HFF-Myc (cell line): Measurements from ENCODE around the gene TTC7B.

Experiments
- DNase-seq: peaks from one replicate; pipeline ENCODE4 v3.0.0-alpha.2; 2011; ENCODE audit warnings: low read depth; ENCODE audit errors: extremely low read depth
- H3K4me3 ChIP-seq: replicated peaks from 2 replicates; pipeline ENCODE4 v1.5.1; 2011; ENCODE audit warnings: low read depth, mild to moderate bottlenecking, control low read depth, low read length
- TF ChIP-seq, protein P1 (sequence below): IDR thresholded peaks from 2 replicates; pipeline ENCODE4 v1.5.1; 2012; ENCODE audit warnings: mild to moderate bottlenecking, low read depth, low read length, control low read depth; ENCODE audit errors: missing control alignments

The TTC7B gene

DNA sequence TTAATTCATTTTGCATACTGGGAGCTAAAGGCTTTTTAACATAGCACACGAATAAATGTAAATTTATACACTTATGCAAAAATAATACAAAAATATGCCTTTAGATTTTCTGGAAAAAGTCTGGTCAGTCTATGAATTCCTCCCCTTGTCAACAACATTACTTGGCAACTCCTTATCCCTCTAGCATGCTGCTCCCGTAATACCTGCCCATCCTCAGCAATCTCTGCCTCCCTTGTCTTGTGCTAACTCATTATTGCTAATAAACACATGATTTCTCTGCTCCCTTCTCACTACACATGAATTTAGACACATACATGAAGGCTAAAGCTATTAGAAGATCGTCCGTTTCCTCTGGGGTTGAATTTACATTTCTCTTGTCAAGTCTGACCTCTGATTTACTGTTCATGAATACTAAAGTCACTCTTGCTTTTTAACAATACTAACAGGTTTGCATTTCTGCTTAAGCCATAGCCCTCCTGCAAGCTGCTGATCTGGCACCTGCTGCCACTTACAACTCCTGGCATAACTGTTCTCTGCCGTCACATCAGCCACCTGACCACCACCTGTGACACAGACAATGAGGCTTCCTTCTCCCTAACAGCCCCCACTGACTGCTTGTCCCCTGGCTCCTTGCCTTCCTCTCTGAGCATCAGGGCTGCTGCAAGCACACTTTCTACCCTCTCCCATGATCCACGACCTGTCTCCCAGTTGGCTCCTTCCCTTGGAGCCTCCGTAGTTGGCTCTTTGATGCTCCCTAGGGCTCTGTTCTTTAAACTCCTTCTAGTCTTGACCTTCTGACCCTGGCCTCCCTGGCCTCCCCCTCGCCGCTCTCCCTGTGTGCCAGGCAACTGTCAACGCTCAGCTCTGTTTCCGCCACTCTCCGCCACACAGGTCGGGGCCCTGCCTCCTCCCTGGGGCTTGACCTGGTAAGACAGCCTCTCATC lies 241.8 kb downstream of the TTC7B start:
- H3K4me3 ChIP-seq: no peak overlapping the region
- DNase-seq: no peak
- TF ChIP-seq, protein P1, sequence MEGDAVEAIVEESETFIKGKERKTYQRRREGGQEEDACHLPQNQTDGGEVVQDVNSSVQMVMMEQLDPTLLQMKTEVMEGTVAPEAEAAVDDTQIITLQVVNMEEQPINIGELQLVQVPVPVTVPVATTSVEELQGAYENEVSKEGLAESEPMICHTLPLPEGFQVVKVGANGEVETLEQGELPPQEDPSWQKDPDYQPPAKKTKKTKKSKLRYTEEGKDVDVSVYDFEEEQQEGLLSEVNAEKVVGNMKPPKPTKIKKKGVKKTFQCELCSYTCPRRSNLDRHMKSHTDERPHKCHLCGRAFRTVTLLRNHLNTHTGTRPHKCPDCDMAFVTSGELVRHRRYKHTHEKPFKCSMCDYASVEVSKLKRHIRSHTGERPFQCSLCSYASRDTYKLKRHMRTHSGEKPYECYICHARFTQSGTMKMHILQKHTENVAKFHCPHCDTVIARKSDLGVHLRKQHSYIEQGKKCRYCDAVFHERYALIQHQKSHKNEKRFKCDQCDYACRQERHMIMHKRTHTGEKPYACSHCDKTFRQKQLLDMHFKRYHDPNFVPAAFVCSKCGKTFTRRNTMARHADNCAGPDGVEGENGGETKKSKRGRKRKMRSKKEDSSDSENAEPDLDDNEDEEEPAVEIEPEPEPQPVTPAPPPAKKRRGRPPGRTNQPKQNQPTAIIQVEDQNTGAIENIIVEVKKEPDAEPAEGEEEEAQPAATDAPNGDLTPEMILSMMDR: no peak

DNA sequence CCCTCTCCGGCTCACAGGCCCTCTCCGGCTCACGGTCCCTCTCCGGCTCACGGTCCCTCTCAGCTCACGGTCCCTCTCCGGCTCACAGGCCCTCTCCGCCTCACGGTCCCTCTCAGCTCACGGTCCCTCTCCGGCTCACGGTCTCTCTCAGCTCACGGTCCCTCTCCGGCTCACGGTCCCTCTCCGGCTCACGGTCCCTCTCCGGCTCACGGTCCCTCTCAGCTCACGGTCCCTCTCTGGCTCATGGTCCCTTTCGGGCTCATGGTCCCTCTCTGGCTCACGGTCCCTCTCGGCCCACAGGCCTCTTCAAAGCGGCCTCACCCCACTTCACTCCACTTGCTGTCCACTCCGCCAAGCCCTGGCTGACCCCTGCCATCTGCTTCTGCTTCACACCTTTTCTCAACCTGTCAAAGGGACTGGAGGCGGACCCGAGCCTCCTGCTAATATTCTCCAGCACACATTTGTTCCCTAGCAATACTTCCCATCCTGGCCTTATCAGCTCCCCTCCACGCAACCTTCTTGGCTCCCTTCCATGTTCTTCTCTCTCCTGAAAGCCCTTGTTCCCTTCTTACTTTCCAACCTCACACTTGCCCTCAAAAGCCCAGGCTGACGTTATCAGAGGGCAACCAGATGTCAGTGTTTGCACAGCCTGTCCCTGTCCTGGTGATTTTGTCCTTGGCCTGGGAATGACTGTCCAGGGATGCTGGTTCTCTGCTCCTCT lies 242.7 kb downstream of the TTC7B start:
- no peak overlapping the region for H3K4me3 ChIP-seq
- DNase-seq: no peak
- TF ChIP-seq, protein P1: no peak

- H3K4me3 ChIP-seq: no peak overlapping the region
- TF ChIP-seq, protein P1: no peak
- no peak for DNase-seq
These were observed 243.6 kb downstream of the TTC7B start for GRCh38 chr14:90572441-90573150.

- TF ChIP-seq, protein P1: no peak
- no peak overlapping the region for H3K4me3 ChIP-seq
- no peak for DNase-seq
These were observed 244.9 kb downstream of the TTC7B start for GRCh38 chr14:90571149-90571947.

DNA sequence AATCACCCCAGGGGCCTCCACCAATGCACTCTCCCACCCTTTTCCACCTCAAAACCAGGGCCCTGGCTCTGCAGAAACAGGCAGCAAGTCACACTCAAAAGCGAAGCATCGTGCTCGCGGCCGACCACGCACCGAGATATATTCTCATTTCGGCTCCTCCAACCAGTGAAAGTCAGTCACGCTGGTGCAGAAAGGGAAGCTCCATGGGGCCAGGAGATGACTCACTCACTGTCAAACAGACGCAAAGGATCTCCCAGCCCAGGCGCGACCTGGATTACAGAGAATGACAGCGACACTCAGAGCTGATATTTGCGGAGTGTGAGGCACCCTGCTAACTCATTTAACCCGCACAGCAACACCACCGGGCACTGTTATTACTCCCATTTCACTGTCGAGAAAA lies 245.8 kb downstream of the TTC7B start:
- TF ChIP-seq, protein P1: no peak
- DNase-seq: no peak
- H3K4me3 ChIP-seq: no peak overlapping the region

- H3K4me3 ChIP-seq: no peak overlapping the region
- TF ChIP-seq, protein P1: no peak
- no peak for DNase-seq
These were observed 246.4 kb downstream of the TTC7B start for GRCh38 chr14:90569606-90570387.
